DMS114 treated with DMSO at 0.1 percent for 48 hours (cell line): Measurements from ENCODE around the gene TRDMT1.

Source experiments
- DNase-seq: peaks from one replicate; lab custom pipeline; 2025; ENCODE audit not compliant: unreplicated experiment; lab: John Stamatoyannopoulos, UW

Gene TRDMT1

GRCh38 chr10:17109475-17110207, 91.8 kb downstream of the TRDMT1 start:
- no peak for DNase-seq

- DNase-seq = no peak
Measured at GRCh38 chr10:17109046-17109445, 92.4 kb downstream of the TRDMT1 start.

DNA sequence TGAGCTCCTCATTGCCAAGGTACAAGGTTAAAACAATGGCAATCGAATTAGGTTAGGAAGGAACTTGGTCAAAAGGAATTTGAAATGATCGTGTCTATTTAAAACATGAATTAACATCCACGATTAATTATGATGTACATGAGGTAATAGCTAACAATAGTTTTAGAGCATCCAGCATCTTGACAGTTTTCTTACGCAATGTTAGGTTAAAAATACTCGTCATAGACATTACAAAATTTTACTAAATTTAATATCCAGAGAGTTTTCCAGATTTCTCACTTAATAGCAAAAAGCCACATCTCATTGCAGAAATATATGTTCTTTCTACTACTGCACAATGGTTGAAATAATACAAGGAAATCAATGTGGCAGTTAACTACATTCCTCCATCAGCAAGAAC, 94.5 kb downstream of the TRDMT1 start:
- DNase-seq = no peak

DNA sequence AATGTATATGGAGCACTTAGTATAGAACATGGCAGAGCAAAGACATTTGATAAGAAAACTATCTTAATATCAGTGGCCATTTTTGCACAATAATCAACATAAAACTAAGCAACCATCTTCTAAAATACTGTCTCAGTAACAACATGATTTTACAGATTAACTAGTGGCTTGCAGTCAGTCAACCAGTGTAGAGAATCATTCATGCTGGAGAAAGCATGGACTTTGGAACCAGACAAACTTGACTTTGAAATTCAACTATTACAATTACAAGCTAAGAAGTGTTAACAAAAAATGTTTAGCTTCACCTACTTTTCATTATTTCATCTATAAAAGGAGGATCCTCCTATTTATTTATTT, 99.6 kb downstream of the TRDMT1 start:
- no peak for DNase-seq

DNA sequence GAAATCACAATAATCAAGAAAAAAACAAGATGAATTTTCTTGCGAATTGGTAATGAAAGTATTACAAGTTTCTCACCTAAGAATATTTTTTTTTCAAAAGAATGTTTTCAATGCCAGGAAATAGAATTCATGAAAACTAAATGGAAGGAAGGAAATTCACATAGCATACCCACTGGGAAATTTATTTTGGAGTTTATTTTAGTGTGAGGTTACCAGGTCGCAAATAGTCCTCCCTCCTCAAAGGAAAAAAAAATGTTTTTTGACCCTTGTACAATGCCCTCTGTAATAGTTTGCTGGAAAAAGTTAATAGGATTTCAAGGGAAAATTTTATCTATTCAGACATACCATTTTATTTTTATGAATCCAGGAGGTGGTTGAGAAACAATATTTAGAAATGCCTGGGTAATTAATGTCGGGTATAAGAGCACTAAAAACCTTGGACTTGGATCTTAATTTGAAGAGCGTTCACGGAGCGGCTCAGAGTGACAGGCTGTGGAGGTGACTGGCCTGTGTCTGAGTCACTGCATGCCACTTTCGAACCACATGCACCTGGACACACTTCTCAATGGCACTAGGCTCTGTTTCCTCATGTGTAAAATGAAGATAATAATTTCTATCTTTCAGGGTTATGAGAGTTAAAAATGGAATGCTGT, 100.1 kb downstream of the TRDMT1 start:
- no peak for DNase-seq

GRCh38 chr10:17100586-17100985, 100.9 kb downstream of the TRDMT1 start:
- DNase-seq = no peak

- no peak for DNase-seq
Measured at GRCh38 chr10:17098012-17098411, 103.5 kb downstream of the TRDMT1 start.
